ENCODE data around the gene RUNX1. TPM values are rescaled to one million over a fixed set of nuclear protein-coding genes. Genes with fewer than 3 reads are reported as not detected.

Gene RUNX1
- total RNA-seq, 1 experiment from 2014 or later, result 95.4 TPM

GRCh38 chr21:34971656-34972055, 77.4 kb downstream of the RUNX1 start:
- H3K27me3 Mint-ChIP-seq (ENCODE audit: unreplicated experiment), result no peaks in the 10 kb centered on the region
- H3K4me1 Mint-ChIP-seq (ENCODE audit: low read depth, unreplicated experiment), result peaks cover 13% of the 10 kb centered on the region
- DNase-seq, result no peak
- no peaks in the 10 kb centered on the region for H3K9me3 Mint-ChIP-seq (ENCODE audit: low read depth, unreplicated experiment)
- no peaks in the 10 kb centered on the region for H3K36me3 Mint-ChIP-seq (ENCODE audit: insufficient read depth, unreplicated experiment)
- H3K4me3 Mint-ChIP-seq (ENCODE audit: low read depth, unreplicated experiment), result no peak overlapping the region
- no peak for TF ChIP-seq CTCF (IDR thresholded peaks at IDR 0.05; ENCODE audit: unreplicated experiment)
- H3K27ac Mint-ChIP-seq (ENCODE audit: unreplicated experiment), result no peak overlapping the region
- BruUV-seq (replicated peaks), result no TSS peak
- intact Hi-C loops (cut with micrococcal nuclease; ENCODE audit: unreplicated experiment), result no loop called here
- CTCF ChIA-PET, result no interaction called here

- Mint-ChIP-seq H3K4me1 (ENCODE audit: low read depth, unreplicated experiment) (peaks cover 16% of the 10 kb centered on the region), H3K9me3 (ENCODE audit: low read depth, unreplicated experiment) (no peaks in the 10 kb centered on the region), H3K27ac (ENCODE audit: unreplicated experiment) (no peak overlapping the region), H3K36me3 (ENCODE audit: insufficient read depth, unreplicated experiment) (no peaks in the 10 kb centered on the region), H3K4me3 (ENCODE audit: low read depth, unreplicated experiment) (no peak overlapping the region), H3K27me3 (ENCODE audit: unreplicated experiment) (no peaks in the 10 kb centered on the region)
- intact Hi-C loops (cut with micrococcal nuclease; ENCODE audit: unreplicated experiment), result no loop called here
- no TSS peak for BruUV-seq (replicated peaks)
- TF ChIP-seq CTCF (IDR thresholded peaks at IDR 0.05; ENCODE audit: unreplicated experiment), result no peak
- DNase-seq, result no peak
- CTCF ChIA-PET, result interaction anchor here (0.6 kb wide), 1 partner anchor 22 kb away, joined by 3 read pairs; no protein-coding TSS in a partner anchor
These were observed 78.5 kb downstream of the RUNX1 start for GRCh38 chr21:34970566-34970965.

GRCh38 chr21:34970167-34970500, 79.0 kb downstream of the RUNX1 start:
- DNase-seq, result no peak
- TF ChIP-seq CTCF (IDR thresholded peaks at IDR 0.05; ENCODE audit: unreplicated experiment), result no peak
- peaks cover 20% of the 10 kb centered on the region for H3K4me1 Mint-ChIP-seq (ENCODE audit: low read depth, unreplicated experiment)
- no peak overlapping the region for H3K4me3 Mint-ChIP-seq (ENCODE audit: low read depth, unreplicated experiment)
- CTCF ChIA-PET, result no interaction called here
- no peaks in the 10 kb centered on the region for H3K36me3 Mint-ChIP-seq (ENCODE audit: insufficient read depth, unreplicated experiment)
- H3K27ac Mint-ChIP-seq (ENCODE audit: unreplicated experiment), result no peak overlapping the region
- no TSS peak for BruUV-seq (replicated peaks)
- intact Hi-C loops (cut with micrococcal nuclease; ENCODE audit: unreplicated experiment), result no loop called here
- H3K27me3 Mint-ChIP-seq (ENCODE audit: unreplicated experiment), result no peaks in the 10 kb centered on the region
- H3K9me3 Mint-ChIP-seq (ENCODE audit: low read depth, unreplicated experiment), result no peaks in the 10 kb centered on the region

GRCh38 chr21:34969423-34970166, 79.5 kb downstream of the RUNX1 start:
- H3K4me1 Mint-ChIP-seq (ENCODE audit: low read depth, unreplicated experiment), result peaks cover 25% of the 10 kb centered on the region
- CTCF ChIA-PET, result no interaction called here
- BruUV-seq (replicated peaks), result no TSS peak
- no peak for DNase-seq
- intact Hi-C loops (cut with micrococcal nuclease; ENCODE audit: unreplicated experiment), result loop anchor here (5.0 kb wide), 1 partner anchor 883 kb away; no protein-coding TSS in a partner anchor
- TF ChIP-seq CTCF (IDR thresholded peaks at IDR 0.05; ENCODE audit: unreplicated experiment), result no peak
- H3K36me3 Mint-ChIP-seq (ENCODE audit: insufficient read depth, unreplicated experiment), result no peaks in the 10 kb centered on the region
- no peak overlapping the region for H3K27ac Mint-ChIP-seq (ENCODE audit: unreplicated experiment)
- no peaks in the 10 kb centered on the region for H3K27me3 Mint-ChIP-seq (ENCODE audit: unreplicated experiment)
- no peak overlapping the region for H3K4me3 Mint-ChIP-seq (ENCODE audit: low read depth, unreplicated experiment)
- H3K9me3 Mint-ChIP-seq (ENCODE audit: low read depth, unreplicated experiment), result no peaks in the 10 kb centered on the region
